HG02840 (cell line): Measurements from ENCODE around the gene GFRA4.

ENCODE experiments used
- ATAC-seq: cut with Tn5 transposase; IDR thresholded peaks from one replicate; pipeline ENCODE4 v1.9.1; 2021; ENCODE audit warnings: mild to moderate bottlenecking, moderate library complexity, moderate number of reproducible peaks; ENCODE audit not compliant: unreplicated experiment, low FRiP score

The GFRA4 gene

DNA sequence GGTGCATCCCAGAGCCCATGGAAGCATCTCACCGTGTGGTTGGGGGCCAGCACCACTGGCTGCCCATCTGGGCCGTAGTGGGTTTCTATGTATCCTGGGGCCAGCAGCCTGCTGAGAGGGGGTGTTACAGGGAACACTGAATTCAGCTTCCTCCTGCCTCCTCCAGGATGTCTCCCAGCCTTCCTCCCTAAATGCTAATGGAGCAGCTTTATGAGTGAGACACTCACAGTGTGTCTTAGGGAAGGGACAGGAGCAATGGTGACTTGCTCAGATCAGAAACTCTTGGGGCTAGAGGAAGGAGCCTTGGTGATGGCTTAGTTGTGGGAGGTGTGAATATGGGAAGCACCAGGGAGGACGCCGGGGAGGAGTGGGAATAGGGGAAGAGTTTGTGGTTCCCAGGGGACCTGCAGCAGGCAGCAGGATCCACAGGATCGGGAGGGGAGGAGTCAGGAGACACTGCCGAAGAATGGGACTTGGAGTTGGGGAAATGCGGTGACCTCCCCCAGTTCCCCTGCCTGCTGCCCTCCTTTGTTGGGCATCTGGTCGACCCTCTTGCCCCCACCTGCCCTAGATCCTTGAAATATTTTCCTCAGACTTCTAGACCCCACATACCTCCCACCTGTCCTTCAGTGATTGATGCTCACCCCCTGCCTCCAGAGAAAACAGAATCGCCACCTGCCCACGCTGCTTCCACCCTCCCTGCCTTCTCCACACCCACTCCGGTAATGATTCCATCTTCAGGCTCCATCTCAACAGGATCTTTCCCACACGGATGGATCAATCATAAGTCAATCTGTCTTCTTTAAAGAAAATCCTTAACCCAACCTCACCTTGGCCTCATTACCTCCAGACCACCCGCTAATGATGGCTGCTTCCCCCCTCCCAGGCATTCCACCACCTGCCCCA lies 12.0 kb upstream of the GFRA4 start:
- no peak for ATAC-seq

DNA sequence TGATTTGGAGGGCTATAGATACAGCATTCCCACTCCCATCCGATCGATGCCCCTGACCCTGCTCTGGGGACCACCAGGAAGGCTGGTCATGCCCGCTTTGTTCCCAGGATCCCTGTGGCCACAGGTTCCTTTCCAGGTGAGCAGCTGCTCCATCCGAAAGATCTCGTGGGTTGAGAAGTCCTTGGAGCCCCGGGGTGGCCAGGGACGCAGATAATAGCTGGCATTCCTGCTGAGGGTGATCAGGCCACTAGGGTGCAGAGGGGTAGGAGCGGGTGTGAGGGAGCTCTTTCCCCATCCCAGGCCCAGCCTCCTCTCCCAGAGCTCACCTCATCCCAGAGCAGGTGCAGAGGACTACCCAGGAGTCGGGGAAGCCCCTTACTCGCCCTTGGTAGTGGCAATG lies 11.2 kb upstream of the GFRA4 start:
- no peak for ATAC-seq

DNA sequence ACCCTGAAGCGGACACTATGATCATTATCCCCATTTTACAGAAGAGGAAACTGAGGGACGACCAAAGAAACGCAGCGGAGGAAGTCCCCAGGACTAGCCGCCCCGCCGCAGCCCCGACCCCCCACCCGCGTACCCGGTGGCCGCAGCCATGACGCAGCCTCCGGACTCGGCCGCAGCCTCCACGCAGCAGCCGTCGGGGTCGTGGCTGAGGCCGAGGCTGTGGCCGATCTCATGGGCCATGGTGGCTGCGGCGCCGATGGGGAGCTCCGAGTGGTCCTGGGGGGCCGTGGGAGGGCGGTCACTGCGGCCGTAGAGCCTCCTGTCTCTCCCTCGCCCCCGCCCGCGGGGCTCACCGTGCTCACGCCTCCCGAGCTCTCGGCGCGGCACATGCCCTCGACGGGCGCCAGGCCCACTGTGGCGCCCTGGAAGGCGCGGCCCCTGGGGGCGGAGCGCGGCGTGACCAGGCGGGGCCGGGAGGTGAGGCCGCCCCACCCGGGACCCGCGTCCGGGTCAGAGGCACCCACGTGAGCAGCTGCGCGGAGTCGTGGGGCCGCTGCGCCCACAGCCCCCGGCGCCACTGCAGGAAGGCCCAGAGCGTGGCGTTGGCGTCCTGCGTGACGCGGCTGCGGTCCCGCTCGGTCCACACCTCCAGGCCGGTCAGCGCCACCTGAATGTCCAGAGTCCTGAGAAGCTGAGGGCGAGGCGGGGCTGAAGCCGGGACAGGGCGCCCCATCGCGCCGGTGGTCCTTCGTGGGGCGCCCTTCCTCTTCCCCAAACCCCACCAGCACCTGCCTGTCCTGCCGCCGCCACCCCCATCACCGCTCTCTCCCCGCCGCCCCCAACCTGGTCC lies 10.2 kb upstream of the GFRA4 start:
- no peak for ATAC-seq

DNA sequence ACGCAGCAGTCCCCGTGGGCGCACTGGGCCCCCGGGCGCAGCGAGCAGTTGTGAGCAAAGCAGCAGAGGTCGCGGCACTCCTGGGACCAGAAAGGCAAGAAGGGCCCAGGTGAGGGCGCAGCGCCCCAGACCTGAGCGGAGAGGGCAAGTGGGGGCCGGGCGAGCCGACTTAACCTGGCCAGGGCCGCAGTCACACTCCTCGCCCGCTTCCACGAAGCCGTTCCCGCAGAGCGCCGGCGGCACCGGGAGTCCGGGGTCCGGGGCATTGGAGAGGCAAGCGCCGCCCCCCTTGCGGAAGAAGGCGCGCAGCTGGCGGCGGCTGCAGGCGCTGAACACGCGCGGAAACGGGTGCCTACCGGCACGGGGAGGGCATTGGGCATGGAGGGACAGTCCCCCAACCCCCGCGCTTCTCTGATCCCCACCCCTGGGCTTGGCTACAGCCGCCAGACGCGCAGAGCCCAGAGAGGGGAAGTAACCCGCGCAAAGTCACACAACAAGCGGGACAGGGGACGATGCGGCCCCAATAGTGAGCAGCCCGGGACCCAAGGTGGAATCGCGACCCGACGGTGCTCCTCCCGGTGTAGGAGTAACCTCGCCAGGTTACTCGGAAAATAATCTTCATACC lies 9.5 kb upstream of the GFRA4 start:
- no peak for ATAC-seq

DNA sequence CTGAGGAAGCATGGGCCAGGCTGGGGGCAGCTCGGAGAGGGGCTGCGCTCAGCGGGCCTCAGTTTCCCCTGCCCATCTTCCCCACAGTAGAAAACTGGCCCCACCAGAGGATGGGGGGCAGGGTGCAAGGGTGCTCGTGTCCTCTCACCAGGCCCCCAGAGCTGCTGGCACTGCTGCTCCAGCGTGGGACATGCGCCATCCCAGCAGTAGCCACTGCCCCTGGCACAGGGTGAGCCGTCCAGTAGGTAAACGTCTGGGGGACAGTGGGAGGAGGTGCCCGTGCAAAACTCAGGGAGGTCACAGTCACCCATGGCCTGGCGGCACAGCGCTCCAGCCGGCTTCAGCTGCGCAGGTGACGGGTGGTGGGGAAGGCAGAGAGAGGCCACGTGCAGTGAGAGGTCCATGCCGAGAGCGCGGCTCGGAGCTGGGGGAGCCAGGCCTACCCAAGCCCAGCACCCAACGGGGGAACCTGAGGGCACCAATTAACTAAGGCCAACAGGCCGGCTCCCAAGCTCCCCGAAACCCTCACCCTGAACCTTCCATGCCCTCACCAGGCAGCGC lies 8.9 kb upstream of the GFRA4 start:
- ATAC-seq, result no peak

DNA sequence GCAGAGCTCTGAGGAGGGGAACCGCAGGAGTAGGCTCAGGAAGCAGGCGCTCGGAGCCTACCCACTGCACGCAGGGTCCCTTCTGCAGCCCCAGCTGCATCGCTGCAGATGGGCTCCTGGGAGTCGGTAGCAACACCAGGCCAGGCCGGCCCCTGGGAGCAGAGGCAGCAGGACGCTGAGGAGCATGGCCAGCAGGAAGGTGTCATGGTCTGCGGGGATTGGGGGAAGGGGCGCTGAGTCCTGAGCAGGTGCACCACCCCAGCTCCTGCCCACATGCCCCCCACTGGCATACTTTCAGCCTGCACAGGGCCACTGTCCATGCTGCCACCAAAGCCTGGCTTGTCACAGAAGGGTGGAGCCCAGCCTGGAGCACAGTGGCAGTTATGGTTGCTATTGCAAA lies 7.7 kb upstream of the GFRA4 start:
- no peak for ATAC-seq

DNA sequence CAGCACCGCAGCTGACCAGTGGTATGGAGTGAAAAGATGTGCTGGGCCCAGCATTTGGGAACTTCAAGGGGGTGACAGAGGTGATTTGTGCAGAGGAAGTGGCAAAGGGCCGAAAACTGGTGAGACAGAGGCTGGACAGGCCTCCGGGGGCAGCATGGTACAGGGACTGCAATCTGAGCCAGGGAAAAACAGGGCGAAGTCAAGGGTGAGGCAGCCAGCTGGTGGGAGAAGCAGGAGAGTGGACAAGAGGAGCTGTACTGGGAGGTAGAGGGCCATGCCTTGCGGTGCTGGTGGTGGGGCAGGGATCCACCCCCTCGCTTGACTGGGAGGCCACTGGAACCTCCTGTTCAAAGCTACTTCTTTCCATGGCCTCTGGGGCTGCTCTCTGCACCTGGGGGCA lies 7.3 kb upstream of the GFRA4 start:
- no peak for ATAC-seq

DNA sequence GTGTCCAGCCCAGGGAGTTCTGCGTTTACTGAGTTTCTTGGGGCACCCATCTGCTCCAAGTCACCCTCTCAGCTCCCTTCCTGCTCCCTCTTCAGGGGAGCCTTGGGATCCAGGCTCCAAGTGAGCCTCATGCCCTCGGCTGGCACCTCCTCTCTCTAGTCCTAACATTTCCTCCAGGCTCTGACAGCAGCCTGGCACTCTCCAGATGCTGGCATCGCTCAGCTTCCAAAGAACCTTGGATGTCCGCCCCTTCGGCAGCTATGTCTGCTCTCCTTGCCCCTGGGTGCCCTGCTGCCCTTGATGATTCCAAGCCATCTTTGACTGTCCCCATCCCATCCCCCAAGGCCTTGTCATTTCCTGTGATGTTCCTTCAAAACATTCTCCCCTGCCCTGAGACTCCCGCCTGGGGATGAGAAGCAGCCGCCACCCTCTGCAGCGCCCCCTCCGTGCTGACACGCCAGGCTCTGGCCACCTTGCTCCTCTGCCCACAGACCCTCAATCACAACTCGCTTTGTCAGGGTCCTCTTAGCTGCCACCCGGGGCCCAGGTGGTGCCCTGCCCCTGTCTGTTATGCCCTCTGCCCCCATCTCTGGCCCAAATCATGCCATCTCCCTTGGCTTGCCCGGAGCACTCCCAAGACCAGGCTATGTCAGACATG lies 6.6 kb upstream of the GFRA4 start:
- ATAC-seq, result no peak

DNA sequence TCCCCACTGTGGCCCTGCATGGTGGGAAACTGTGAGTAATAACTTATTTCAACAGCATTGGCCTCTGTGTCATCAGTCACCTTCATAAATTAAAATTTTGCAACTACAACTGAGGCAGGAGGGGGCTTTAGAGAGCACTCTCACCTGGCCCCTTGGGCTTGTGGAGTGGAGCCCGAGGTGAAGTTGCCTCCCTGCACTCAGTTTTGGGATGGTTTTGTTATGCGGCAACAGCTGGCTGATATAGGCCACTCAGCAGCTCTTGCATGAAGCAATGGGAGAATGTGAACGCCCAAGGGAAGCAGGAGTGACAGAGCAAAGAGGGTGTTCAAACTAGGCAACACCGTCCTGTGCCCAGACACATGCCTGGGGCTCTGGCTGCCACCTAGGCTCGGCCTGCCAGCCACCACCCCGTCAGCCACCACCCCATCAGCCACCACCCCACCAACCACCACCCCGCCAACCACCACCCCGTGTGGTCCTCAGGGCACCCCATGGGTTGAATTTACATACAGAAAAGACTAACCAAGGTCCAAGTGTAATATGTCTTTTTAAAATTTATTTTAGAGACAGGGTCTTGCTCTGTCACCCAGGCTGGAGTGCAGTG lies 4.3 kb upstream of the GFRA4 start:
- no peak for ATAC-seq

DNA sequence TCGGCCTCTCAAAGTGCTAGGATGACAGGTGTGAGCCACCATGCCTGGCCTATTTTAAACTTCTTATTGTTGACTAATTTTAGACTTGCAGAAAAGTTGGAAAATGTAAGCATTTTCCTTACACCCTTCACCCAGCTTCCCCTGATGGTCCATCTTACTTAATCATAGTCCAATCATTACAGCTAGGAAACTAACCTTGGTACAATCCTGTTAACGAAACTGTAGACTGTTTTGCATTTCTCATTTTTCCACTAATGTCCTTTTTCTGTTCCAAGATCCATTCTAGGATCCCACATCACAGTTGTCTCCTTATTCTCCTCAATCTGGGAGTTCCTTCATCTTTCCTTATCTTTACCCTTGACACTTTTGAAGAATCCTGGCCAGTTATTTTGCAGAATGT lies 659 bp upstream of the GFRA4 start:
- no peak for ATAC-seq

DNA sequence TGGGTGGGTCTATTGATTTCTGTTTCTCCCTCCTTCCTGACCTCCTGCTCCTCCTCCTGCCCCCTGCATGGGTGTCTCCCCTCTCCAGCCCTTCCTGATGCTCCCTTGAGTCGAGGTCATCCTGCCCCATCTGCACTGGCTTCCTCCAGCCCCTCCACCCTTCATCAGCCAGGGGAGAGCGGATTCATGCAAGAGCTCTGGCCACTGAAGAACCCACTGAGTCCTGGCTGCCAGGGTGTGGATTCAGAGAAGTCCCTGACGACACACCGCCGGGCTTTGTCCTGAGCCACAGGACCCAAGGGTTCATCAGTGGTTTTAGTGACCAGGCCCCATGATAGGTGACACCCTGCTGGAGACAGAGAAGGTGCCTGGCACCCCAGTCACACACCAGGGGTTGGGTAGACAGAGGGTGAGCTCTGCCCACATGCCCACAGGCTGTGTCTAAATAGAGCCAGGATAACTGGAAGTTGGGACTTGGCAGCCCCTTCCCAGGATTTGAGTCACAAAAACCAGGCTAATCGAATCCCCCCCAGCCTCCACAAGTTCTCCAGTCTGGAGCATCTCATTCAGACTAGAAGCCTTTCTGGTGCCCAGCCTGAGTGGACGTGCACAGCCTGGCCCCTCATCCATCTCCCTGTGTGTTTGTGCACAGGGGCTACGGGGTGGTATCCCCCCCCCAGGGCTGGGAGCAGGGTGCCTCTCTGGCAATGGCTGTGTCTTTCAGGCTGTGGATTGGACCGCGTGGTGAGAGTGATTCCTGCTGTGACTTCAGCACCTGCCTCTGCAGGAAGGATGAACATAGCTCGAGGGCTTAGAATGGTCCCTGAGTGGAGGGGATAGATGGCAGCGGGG lies 1.2 kb downstream of the GFRA4 start:
- no peak for ATAC-seq

DNA sequence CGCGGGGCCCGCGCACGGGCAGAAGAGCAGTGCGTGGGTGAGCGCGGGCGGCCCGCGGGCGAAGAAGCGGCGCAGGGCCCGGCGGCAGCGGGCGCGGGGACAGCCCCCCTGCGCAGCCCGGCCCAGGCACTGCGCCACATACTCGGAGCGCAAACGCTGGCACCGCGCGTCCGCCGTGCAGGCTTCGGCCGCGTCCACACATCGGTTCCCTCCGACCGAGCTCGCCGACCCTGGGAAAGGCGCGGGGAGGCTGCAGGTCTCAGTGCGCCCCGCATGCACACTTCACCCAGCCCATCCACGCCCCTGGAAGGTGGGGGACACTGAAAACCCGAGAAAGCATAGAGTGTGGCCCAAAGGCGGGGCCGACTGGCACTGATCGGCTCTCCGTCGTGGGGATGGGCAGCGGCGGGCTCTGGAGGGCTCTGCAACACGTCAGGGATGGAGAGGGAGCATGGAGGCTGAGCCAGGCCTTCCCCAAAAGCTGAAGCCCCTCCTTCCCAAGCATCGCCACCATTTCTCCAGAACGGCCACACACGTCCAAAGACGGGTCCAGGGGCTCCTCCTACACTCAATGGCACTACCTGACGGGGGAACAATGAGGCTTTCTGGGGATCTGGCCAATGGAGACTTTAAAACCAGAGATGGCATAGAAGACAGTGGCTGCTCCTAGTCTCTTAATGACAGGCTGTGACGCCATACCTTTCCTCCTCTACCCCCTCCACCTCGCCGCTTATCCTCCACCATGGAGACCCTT lies 2.0 kb downstream of the GFRA4 start:
- no peak for ATAC-seq

DNA sequence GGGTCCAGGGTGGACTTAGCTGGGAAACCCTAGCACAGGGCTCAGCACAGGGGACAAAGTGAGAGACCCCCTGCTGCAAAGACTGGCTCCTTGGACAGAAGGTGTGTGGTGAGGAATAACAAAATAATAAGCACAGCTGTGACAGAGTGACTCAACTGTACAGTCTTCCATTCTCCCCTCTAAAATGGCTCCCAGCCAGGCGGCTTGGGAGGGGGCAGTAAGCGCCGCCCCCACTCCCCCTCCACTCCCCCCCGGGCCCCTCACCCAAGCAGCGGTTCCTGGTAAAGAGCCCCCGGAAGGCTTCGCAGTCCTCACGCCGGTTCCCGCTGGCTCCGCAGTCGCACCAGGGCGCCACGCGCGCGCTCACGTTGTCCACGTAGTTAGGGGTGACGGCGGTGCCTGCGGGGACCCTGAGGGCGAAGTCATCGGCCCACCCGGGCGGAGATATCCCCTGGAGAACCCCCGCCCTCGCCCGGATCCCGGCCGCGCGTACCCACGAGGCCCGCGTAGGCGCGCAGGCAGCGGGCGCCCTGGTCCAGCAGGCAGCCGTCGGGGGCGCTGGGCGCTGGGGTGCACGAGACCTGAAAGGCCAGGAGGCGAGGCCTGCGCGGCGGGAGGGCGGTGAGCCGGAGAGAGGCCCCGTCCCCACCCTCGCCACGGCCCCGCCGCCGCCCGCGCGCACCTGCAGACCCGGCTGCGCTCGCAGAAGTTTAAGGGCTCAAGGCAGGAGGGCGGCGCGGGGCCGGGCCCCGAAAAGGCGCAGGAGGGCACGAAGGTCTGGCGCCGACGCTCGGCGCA lies 2.7 kb downstream of the GFRA4 start:
- no peak for ATAC-seq

DNA sequence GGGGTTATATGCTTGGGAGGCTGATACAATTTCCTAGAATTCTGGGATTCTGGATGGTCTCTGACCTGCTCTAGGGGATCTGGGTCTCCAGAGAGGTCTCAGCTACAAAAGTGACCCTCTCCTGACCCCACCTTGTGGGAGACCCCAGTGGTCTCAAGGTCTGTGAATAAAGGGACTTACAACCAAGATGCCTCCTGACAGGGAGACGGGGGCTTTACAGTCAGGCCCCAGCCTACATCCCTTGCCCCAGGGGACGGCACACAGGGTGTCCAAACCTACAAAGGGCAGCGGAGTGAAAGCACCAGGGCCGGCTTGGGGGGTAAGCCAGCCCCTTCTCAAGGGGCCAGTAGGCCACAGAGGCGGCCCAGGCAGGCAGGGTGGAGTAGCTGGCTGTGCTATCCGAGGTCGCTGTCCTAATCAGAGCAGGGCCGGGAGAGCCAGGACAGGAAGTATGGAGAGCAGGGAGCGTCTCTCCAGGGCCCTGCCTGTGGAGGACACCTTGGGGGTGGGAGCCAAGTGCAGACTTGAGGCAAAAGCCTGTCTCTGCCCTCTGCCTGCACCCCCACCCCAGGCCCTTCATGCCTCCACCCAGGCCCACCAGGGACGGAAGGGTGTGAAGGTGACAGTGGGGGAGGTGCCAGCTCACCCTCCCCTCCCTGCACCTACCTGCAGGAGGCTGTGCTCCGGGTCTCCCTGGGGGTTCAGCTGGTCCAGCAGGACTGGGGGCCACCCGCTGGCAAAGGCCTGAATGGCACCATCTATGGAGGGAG lies 3.5 kb downstream of the GFRA4 start:
- no peak for ATAC-seq

DNA sequence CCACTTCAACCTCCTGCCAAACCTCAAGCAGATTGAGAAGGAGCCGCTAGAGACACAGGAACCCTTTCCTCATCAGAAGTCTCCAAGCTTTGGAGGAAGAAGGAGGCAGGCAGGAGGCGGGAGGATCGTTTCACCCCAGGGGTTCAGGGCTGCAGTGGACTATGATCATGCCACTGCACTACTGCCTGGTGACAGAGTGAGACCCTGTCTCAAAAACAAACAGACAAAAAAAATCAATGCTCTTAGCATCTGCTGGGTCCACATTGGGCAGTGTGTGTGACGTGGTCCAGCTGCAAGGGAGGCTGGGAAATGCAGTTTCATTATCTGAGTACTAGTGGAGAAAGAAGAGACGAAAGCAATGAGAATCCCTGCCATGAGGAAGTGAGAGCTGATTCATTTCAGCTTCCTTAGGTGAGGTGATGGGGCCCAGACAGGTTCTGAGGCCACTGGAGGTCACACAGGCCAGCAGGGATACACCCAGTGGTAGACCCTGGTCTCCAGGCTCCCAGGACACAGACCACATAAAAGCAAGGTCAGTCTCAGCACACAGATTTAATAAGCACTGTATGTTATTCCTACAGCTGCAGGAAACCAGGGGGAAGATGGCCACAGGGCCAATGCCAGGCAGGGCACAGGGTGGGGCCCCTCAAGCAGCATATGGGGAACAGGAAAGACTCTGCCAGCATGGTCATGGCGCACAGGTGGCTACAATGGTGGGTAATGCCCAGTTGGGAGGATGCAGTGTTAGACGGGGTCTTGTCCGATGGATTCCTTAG lies 4.3 kb downstream of the GFRA4 start:
- ATAC-seq, result no peak
